Measurements from ENCODE around the gene PARP11.

DNA sequence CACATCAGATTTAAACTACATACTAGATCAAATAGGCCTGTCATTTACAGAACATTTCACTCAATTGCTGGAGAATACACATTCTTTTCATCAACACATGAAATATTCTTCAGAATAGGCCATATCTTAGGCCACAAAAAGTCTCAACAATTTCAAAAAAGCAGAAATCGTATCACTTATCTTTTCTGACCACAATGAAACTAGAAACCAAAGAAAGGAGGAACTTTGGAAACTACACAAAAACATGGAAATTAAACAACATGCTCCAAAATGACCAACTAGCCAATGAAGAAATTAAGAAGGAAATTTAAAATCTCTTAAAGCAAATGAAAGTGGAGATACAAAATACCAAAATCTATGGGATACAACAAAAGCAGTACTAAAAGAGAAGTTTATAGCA, 35.1 kb downstream of the PARP11 start:
- TF ChIP-seq CTCF (IDR thresholded peaks at IDR 0.05) (no peak), EP300 (IDR thresholded peaks at IDR 0.05; ENCODE audit: low read depth) (no peak), POLR2A (IDR thresholded peaks at IDR 0.05) (no peak), POLR2AphosphoS5 (IDR thresholded peaks at IDR 0.05) (no peak)
